HS-27A (cell line): ENCODE measurements around the gene SNRNP25.
"Not testable (repeated sequence)": the region's sequence is repeated elsewhere in the genome, so short reads cannot be mapped to it uniquely, and the experiment has no call there.

Experiments used
- DNase-seq: peaks from one replicate; pipeline ENCODE4 v3.0.0-alpha.2; 2012; ENCODE audit warnings: low read depth, missing footprints

SNRNP25 gene

GRCh38 chr16:42069-42457, 11.6 kb upstream of the SNRNP25 start:
- no peak for DNase-seq

GRCh38 chr16:42691-43090, 10.9 kb upstream of the SNRNP25 start:
- no peak for DNase-seq

GRCh38 chr16:43294-43693, 10.3 kb upstream of the SNRNP25 start:
- no peak for DNase-seq

GRCh38 chr16:44655-45054, 9.0 kb upstream of the SNRNP25 start:
- no peak for DNase-seq

- no peak for DNase-seq
Observed at GRCh38 chr16:45454-45853, 8.2 kb upstream of the SNRNP25 start.

- DNase-seq: not testable (repeated sequence)
Observed at GRCh38 chr16:46510-46909, 7.1 kb upstream of the SNRNP25 start.

- DNase-seq: no peak
Observed at GRCh38 chr16:47234-47633, 6.4 kb upstream of the SNRNP25 start.

- DNase-seq: no peak
Observed at GRCh38 chr16:50769-51591, 2.6 kb upstream of the SNRNP25 start.

- no peak for DNase-seq
Observed at GRCh38 chr16:54237-54581, 581 bp downstream of the SNRNP25 start.

- DNase-seq: no peak
Observed at GRCh38 chr16:55571-56136, 2.0 kb downstream of the SNRNP25 start.

- no peak for DNase-seq
Observed at GRCh38 chr16:56231-56927, 2.8 kb downstream of the SNRNP25 start.

GRCh38 chr16:57711-58110, 4.1 kb downstream of the SNRNP25 start:
- no peak for DNase-seq

- DNase-seq: no peak
Observed at GRCh38 chr16:58491-59439, 5.1 kb downstream of the SNRNP25 start.

- DNase-seq: no peak
Observed at GRCh38 chr16:59440-60059, 5.9 kb downstream of the SNRNP25 start.

GRCh38 chr16:60166-60565, 6.5 kb downstream of the SNRNP25 start:
- no peak for DNase-seq

- no peak for DNase-seq
Observed at GRCh38 chr16:60929-61878, 7.6 kb downstream of the SNRNP25 start.

GRCh38 chr16:61879-62281, 8.3 kb downstream of the SNRNP25 start:
- DNase-seq: no peak

GRCh38 chr16:62283-62967, 8.8 kb downstream of the SNRNP25 start:
- DNase-seq: no peak

- no peak for DNase-seq
Observed at GRCh38 chr16:62968-63391, 9.4 kb downstream of the SNRNP25 start.

GRCh38 chr16:63466-63865, 9.8 kb downstream of the SNRNP25 start:
- DNase-seq: no peak
